HUES6 (cell line): ENCODE measurements around the gene PTPN18.
"Not testable (repeated sequence)": the region's sequence is repeated elsewhere in the genome, so short reads cannot be mapped to it uniquely, and the experiment has no call there.

Source experiments
- H3K27ac ChIP-seq: 2 replicates; pipeline ENCODE4 v1.7.0; 2013; ENCODE audit warnings: low read depth, mild to moderate bottlenecking, low read length, inconsistent platforms
- H3K27me3 ChIP-seq: 2 replicates; pipeline ENCODE4 v1.6.1; 2013; ENCODE audit warnings: low read length; ENCODE audit not compliant: control insufficient read depth, insufficient read depth
- H3K36me3 ChIP-seq: 2 replicates; pipeline ENCODE4 v1.6.1; 2013; ENCODE audit warnings: low read length; ENCODE audit not compliant: control insufficient read depth, insufficient read depth
- H3K4me1 ChIP-seq: 2 replicates; pipeline ENCODE4 v1.6.1; 2013; ENCODE audit warnings: low read length; ENCODE audit not compliant: control insufficient read depth, insufficient read depth
- H3K4me3 ChIP-seq: 2 replicates; pipeline ENCODE4 v1.5.1; 2013; ENCODE audit warnings: low read depth, low read length
- H3K9ac ChIP-seq: one replicate; pipeline ENCODE4 v1.6.1; 2013; ENCODE audit warnings: mild to moderate bottlenecking, low read length
- H3K9me3 ChIP-seq: 2 replicates; pipeline ENCODE4 v1.6.1; 2013; ENCODE audit warnings: low read depth, low read length; ENCODE audit not compliant: control insufficient read depth, insufficient read depth

The PTPN18 gene

GRCh38 chr2:130393318-130393910 lies 37.6 kb downstream of the PTPN18 start:
- Histone ChIP-seq H3K4me1 (peaks cover 15% of the 10 kb centered on the region; the same call in 1 of the 2 replicates), H3K36me3 (no peaks in the 10 kb centered on the region), H3K9me3 (no peaks in the 10 kb centered on the region), H3K4me3 (no peak overlapping the region), H3K27me3 (peaks cover 16% of the 10 kb centered on the region), H3K27ac (no peak overlapping the region), H3K9ac (no peak overlapping the region)

DNA sequence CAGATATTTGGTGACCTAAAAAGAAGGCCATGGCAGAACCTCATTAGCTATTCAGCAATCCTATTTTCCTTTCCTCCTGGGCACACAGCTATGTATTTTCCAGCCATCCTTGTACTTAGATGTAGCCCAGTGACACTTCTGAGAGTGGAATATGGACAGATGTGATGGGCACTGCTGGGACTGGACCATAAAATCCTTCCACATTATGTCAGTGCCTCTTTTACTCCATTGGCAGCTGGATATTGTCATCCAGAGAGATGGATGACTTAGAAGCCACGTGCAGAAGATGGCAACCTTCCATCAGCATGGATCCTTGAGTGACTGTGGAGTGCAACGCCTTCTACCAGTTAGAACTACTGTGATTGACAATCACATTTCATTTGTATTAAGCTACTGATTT lies 50.4 kb downstream of the PTPN18 start:
- H3K4me1 ChIP-seq, H3K36me3 ChIP-seq, H3K4me3 ChIP-seq, H3K27ac ChIP-seq, H3K9me3 ChIP-seq, H3K27me3 ChIP-seq, H3K9ac ChIP-seq: not testable (repeated sequence)

GRCh38 chr2:130416693-130417092 lies 60.8 kb downstream of the PTPN18 start:
- not testable (repeated sequence) for H3K9me3 ChIP-seq, H3K36me3 ChIP-seq

DNA sequence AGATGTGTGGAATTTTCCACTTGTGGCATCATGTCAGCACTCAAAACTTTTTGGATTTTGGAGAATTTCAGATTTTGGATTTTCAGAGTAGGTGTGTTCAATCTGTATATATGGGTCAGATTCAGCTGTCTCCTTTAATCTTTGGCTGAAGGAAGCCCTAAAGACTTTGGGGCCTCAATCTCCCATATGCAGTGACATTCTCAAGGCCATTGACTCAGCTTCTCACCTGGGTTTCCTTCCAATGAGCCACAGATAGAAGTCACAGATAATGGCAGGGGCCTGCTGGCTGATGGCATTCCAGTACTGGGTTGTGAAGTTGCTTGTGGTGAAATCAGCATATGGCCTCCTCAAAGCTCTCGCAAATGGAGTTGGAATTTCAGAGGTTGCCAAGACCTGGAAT lies 63.0 kb downstream of the PTPN18 start:
- not testable (repeated sequence) for H3K27ac ChIP-seq, H3K9ac ChIP-seq, H3K4me1 ChIP-seq, H3K4me3 ChIP-seq, H3K36me3 ChIP-seq, H3K27me3 ChIP-seq, H3K9me3 ChIP-seq

More at GRCh38 chr2:130416693-130417092, 60.8 kb downstream of the PTPN18 start:
- H3K4me3 ChIP-seq, H3K27ac ChIP-seq, H3K4me1 ChIP-seq, H3K27me3 ChIP-seq, H3K9ac ChIP-seq: not testable (repeated sequence)
